ENCODE data around the gene UGT1A7. TPM values are rescaled to one million over a fixed set of nuclear protein-coding genes. Genes with fewer than 3 reads are reported as not detected.

Gene UGT1A7
- total RNA-seq, 1 donor from 2014 or later = 0.19 TPM

- no peaks in the 10 kb centered on the region for H3K36me3 Mint-ChIP-seq
- H3K4me1 Mint-ChIP-seq (ENCODE audit: unreplicated experiment) = no peaks in the 10 kb centered on the region
- H3K27me3 Mint-ChIP-seq = no peaks in the 10 kb centered on the region
- TF ChIP-seq CTCF (conservative IDR thresholded peaks at IDR 0.05) = no peak
- no peak overlapping the region for H3K4me3 Mint-ChIP-seq
- DNase-seq (ENCODE audit: extremely low spot score, unreplicated experiment) = no peak
- H3K9me3 Mint-ChIP-seq = peaks cover 10% of the 10 kb centered on the region
- H3K27ac Mint-ChIP-seq = no peak overlapping the region
Measured at GRCh38 chr2:233754872-233755611, 73.3 kb downstream of the UGT1A7 start.

- peaks cover 10% of the 10 kb centered on the region for H3K9me3 Mint-ChIP-seq
- H3K36me3 Mint-ChIP-seq = no peaks in the 10 kb centered on the region
- no peak for DNase-seq (ENCODE audit: extremely low spot score, unreplicated experiment)
- no peak for TF ChIP-seq CTCF (conservative IDR thresholded peaks at IDR 0.05)
- no peak overlapping the region for H3K27ac Mint-ChIP-seq
- peaks cover 2% of the 10 kb centered on the region for H3K27me3 Mint-ChIP-seq
- no peaks in the 10 kb centered on the region for H3K4me1 Mint-ChIP-seq (ENCODE audit: unreplicated experiment)
- H3K4me3 Mint-ChIP-seq = no peak overlapping the region
Measured at GRCh38 chr2:233756429-233757081, 74.9 kb downstream of the UGT1A7 start.

GRCh38 chr2:233758141-233758540 is 76.4 kb downstream of the UGT1A7 start:
- no peaks in the 10 kb centered on the region for H3K4me1 Mint-ChIP-seq (ENCODE audit: unreplicated experiment)
- no peak overlapping the region for H3K4me3 Mint-ChIP-seq

GRCh38 chr2:233758849-233759248 is 77.1 kb downstream of the UGT1A7 start:
- Mint-ChIP-seq H3K4me3 (no peak overlapping the region), H3K27me3 (peaks cover 10% of the 10 kb centered on the region), H3K27ac (no peak overlapping the region), H3K36me3 (no peaks in the 10 kb centered on the region), H3K4me1 (ENCODE audit: unreplicated experiment) (no peaks in the 10 kb centered on the region), H3K9me3 (peaks cover 10% of the 10 kb centered on the region)
- no peak for TF ChIP-seq CTCF (conservative IDR thresholded peaks at IDR 0.05)
- DNase-seq (ENCODE audit: extremely low spot score, unreplicated experiment) = no peak

More at GRCh38 chr2:233758141-233758540, 76.4 kb downstream of the UGT1A7 start:
- Mint-ChIP-seq H3K27ac (no peak overlapping the region), H3K27me3 (peaks cover 3% of the 10 kb centered on the region), H3K9me3 (peaks cover 10% of the 10 kb centered on the region), H3K36me3 (no peaks in the 10 kb centered on the region)
- TF ChIP-seq CTCF (conservative IDR thresholded peaks at IDR 0.05) = no peak
- no peak for DNase-seq (ENCODE audit: extremely low spot score, unreplicated experiment)

GRCh38 chr2:233760043-233760442 is 78.3 kb downstream of the UGT1A7 start, which contains the start of gene UGT1A1:
Gene UGT1A1 (plus strand): TSS chr2:233760270. CDS start chr2:233760288, 18 bp downstream.
- Mint-ChIP-seq H3K4me3 (no peak within 1 kb of the TSS), H3K27me3 (peaks cover 16% of the 10 kb centered on the region), H3K27ac (no peak within 1 kb of the TSS), H3K36me3 (no peaks in the 10 kb centered on the region), H3K9me3 (peaks cover 10% of the 10 kb centered on the region), H3K4me1 (ENCODE audit: unreplicated experiment) (no peaks in the 10 kb centered on the region)
- no peak for TF ChIP-seq CTCF (conservative IDR thresholded peaks at IDR 0.05)
- no peak for DNase-seq (ENCODE audit: extremely low spot score, unreplicated experiment)
